ENCODE measurements around the gene HTR3D.
"Not testable (repeated sequence)": the region's sequence is repeated elsewhere in the genome, so short reads cannot be mapped to it uniquely, and the experiment has no call there.

HTR3D gene

DNA sequence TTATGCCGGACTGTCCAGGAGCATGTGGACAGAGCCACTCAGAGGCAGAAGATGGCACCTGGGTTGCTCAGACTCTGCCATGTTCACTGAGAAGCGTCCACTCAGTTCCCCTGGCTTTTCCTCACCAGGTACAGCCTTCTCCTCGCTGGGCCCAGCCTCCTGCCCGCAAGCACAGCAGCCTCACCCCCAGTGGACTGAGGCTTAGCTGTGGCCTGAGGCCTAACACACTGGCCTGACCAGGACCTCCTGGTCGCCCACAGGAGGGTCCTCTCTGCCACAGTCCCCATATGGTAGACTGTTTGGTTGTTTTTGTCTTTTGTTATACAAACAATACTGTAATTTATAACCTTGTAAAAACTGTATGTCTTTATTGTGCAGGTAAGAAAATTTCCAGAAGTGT is 36.8 kb downstream of the HTR3D start:
- DNase-seq (ENCODE audit: insufficient read length, low spot score) (no peak), FAIRE-seq (no peak)
- no peak for TF ChIP-seq POLR2A (IDR thresholded peaks at IDR 0.05; ENCODE audit: low read depth, low read length)

DNA sequence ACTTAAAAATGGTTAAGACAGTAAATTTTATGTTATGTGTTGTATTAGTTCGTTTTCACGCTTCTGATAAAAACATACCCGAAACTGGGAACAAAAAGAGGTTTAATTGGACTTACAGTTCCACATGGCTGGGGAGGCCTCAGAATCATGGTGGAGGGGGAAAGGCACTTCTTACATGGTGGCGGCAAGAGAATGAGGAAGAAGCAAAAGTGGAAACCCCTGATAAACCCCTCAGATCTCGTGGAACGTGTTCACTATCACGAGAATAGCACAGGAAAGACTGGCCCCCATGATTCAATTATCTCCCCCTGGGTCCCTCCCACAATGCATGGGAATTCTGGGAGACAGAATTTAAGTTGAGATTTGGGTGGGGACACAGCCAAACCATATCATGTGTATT is 39.6 kb downstream of the HTR3D start:
- not testable (repeated sequence) for DNase-seq (ENCODE audit: insufficient read length, low spot score); FAIRE-seq

DNA sequence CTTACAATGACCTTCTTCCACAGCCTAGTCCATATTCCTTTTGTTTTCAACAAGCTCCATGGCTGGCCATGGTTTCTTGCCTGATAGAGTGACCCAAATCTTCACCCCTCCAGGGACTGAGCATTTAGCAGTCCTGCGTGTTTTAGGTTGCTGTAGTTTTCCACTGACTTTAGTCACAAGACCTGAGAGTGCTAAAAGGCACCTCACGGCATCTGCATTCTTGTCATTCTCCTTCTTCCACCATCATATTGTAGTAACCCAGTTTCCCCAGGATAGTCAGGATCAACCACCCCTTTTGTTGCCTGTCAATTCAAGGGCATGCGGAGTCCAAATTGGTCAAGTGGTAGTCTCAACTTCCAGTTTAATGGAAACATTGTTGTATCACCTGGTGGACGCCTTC is 42.1 kb downstream of the HTR3D start:
- FAIRE-seq (peak; percentile 6), DNase-seq (ENCODE audit: insufficient read length, low spot score) (no peak)
- TF ChIP-seq POLR2A (IDR thresholded peaks at IDR 0.05; ENCODE audit: low read depth, low read length), result no peak

DNA sequence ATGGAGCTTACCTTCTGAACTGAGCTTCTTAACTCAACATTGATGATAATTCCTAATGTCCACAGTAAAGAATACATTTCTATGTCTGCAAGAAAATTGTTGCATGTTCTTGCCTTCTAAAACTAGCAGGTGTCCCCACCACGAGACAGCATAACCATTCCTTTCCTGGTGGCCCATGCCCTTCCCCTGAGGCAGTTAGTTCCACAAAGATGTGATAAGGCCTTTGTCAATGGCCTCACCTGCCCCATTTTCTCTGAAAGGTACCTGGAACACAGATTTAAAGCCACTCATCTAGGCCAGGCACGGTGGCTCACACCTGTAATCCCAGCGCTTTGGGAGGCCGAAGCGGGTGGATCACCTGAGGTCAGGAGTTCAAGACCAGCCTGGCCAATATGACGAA is 44.4 kb downstream of the HTR3D start:
- TF ChIP-seq POLR2A (IDR thresholded peaks at IDR 0.05; ENCODE audit: low read depth, low read length), result no peak
- DNase-seq (ENCODE audit: insufficient read length, low spot score) (no peak), FAIRE-seq (no peak)

DNA sequence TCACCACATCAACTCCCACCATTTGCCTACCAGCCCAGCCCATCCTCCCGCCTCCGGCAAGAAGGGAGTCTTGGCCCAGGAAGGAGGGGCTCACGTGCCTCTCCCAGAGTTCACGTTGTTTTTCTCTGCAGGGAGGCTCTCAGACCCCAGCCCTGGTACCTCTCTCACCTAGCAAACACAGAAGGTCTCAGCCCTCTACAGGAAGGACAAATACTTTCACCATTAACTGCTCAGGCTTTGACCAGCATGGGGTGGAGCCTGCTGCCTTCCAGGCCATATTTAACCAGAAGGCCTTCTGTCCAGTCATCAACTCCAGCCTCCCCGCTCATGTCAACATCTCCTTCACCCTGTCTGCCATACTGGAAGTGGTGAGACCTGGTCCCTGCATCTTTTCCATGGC is 46.3 kb downstream of the HTR3D start:
- no peak for FAIRE-seq
- DNase-seq (ENCODE audit: insufficient read length, low spot score), result no peak
- no peak for TF ChIP-seq POLR2A (IDR thresholded peaks at IDR 0.05; ENCODE audit: low read depth, low read length)

DNA sequence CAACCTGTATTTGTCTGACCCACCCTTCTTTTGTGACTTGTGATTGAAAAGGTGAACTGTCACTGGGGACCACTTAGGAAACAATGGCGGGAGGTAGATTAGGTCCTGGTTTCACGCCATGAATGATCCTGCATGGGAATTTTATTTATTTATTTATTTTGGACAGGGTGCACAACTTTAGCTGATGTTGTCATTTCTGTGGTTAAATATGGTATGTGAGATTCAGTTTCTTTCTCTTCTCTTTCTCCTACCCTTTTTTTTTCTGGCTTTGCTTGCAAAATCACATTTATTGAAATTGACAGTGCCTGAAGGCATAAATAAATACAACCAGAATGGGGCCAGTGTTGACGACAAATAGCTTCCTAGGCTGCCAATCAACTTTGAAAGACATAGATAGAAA is 47.3 kb downstream of the HTR3D start:
- DNase-seq (ENCODE audit: insufficient read length, low spot score), result no peak
- FAIRE-seq, result no peak
- no peak for TF ChIP-seq POLR2A (IDR thresholded peaks at IDR 0.05; ENCODE audit: low read depth, low read length)

DNA sequence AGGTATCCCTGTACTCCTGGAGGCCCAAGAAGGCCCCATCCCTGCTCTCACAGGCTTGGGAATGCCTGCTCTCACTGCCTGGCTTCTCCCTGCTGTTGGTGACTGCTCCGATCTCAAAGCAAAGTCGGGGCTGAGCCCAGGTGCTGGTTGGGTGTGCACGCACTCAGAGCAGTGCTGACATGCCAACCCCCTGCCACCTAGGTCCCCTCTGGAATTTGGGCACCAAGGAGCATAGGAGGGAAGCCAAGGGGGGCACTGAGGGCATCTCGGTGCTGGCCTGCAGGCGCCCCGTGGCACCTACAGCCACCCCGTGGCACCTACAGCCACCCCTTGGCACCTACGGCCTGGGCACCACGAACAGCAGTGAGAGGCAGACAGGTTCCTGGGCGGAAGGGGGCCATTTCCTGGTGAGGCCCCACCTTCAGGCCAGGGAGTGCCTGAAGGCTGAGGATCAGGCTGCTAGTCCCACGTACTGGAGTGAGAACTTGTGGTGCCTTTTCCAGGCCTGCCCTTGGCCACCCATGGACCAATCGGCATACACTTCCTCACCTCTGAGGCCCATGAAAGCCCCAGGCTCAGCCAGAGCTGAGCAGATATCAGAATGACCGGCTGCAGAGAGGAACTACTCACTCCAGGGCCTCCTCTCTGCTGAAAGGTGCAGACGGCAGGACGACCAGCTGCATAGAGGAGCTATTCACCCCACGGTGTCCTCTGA is 49.7 kb downstream of the HTR3D start:
- DNase-seq (ENCODE audit: insufficient read length, low spot score) (no peak), FAIRE-seq (no peak)
- no peak for TF ChIP-seq POLR2A (IDR thresholded peaks at IDR 0.05; ENCODE audit: low read depth, low read length)

DNA sequence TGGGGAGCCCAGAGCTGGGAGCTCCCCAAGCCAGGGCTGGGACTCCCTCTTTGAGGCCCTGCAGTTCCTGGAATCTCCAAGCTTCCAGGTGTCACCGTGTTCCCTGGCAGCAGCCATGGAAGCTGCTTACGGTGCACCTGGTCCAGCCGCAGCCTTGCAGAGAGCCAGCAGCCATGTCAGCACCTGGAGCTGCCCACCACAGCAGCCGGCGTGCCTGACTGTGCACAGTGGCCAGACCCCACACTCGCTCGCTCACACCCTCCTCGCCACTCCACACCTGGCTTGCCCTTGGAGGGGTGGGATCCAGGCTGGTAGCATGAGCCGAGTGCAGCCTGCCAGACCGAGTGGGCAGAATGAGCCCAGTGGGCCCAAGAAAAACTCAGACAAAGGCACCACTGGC is 50.5 kb downstream of the HTR3D start:
- FAIRE-seq (no peak), DNase-seq (ENCODE audit: insufficient read length, low spot score) (no peak)
- no peak for TF ChIP-seq POLR2A (IDR thresholded peaks at IDR 0.05; ENCODE audit: low read depth, low read length)

DNA sequence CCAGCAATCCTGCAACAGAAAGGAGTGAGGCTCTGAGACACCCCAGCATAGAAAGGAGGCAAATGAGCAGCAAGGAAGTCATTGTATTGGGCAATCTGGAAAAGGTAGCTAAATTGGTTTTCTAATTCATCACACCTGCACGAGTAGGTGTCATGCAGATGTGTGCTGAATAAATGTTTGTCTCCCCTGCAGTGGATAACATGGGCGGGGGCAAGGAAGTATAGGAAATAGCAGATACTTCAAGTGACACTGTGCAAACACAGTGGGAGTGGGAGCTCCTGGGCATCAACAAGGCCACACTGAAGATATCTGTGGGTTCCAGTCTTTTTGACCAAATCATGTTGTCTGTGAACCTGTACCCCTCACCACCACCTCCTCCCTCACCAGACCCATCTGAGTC is 50.9 kb downstream of the HTR3D start:
- no peak for DNase-seq (ENCODE audit: insufficient read length, low spot score)
- no peak for FAIRE-seq
- TF ChIP-seq POLR2A (IDR thresholded peaks at IDR 0.05; ENCODE audit: low read depth, low read length), result no peak

DNA sequence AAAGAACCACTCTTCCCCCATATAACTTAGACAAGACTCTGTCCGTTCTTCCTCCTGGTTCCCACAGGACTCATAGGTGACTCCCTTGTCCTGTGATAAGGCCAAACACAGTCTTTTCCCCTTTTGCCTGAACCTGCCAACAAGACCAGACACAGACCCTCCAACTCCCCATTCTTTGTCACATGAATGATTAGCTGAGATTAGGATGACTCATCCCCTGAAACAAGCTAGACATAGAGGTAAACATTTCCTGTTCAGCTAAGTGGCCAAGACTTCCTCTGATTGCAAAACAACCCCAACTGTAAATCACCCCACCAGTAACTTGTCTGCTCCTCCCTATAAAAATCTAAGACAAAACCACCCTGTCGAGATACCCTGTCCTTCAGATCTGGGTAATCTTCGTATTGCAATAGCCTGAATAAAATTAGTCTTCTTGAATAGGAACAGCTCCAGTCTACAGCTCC is 53.9 kb downstream of the HTR3D start:
- FAIRE-seq (no peak), DNase-seq (ENCODE audit: insufficient read length, low spot score) (no peak)
- no peak for TF ChIP-seq POLR2A (IDR thresholded peaks at IDR 0.05; ENCODE audit: low read depth, low read length)
